OCI-LY3 (cell line): Measurements from ENCODE around the gene PACS2.

Source experiments
- H2AFZ ChIP-seq: fragments of 200-600, 300-600 bp; shearing (Covaris generic); 2 replicates; pipeline ENCODE4 v1.6.0; 2014; ENCODE audit warnings: antibody characterized with exemption, low read depth, low read length
- H3K27ac ChIP-seq: fragments of 200-600, 300-600 bp; sonication (generic); 2 replicates; pipeline ENCODE4 v1.5.1; 2014; ENCODE audit warnings: mild to moderate bottlenecking, low read length, moderate library complexity, mixed read lengths
- H3K27me3 ChIP-seq: fragments of 200-600, 300-600 bp; sonication (generic); 2 replicates; pipeline ENCODE4 v1.6.1; 2014; ENCODE audit warnings: low read depth, low read length, mixed read lengths
- H3K36me3 ChIP-seq: fragments of 200-600, 300-600 bp; sonication (generic); replicated peaks from 2 replicates; pipeline ENCODE3; 2014; ENCODE audit warnings: low read depth, low read length, mixed read lengths
- H3K4me1 ChIP-seq: fragments of 300-600, 200-600 bp; sonication (generic); 2 replicates; pipeline ENCODE4 v1.6.1; 2014; ENCODE audit warnings: low read length, mixed read lengths
- H3K4me2 ChIP-seq: fragments of 200-600, 300-600 bp; sonication (generic); 2 replicates; pipeline ENCODE4 v1.6.1; 2014; ENCODE audit warnings: low read length, mixed read lengths
- H3K4me3 ChIP-seq: fragments of 300-600, 200-600 bp; sonication (generic); 2 replicates; pipeline ENCODE4 v1.5.1; 2014; ENCODE audit warnings: antibody characterized with exemption, mild to moderate bottlenecking, low read length, moderate library complexity
- H3K79me2 ChIP-seq: fragments of 300-600, 200-600 bp; shearing (Covaris generic); 2 replicates; pipeline ENCODE4 v1.6.1; 2014; ENCODE audit warnings: mild to moderate bottlenecking, low read length, mixed read lengths
- H3K9ac ChIP-seq: fragments of 300-600, 200-600 bp; shearing (Covaris generic); 2 replicates; pipeline ENCODE4 v1.6.0; 2014; ENCODE audit warnings: mild to moderate bottlenecking, low read length, moderate library complexity
- H3K9me3 ChIP-seq: fragments of 200-600, 300-600 bp; shearing (Covaris generic); 2 replicates; pipeline ENCODE4 v1.6.1; 2014; ENCODE audit warnings: low read length, mixed read lengths; ENCODE audit not compliant: insufficient read depth
- H4K20me1 ChIP-seq: fragments of 200-600, 300-600 bp; sonication (generic); 2 replicates; pipeline ENCODE4 v1.6.1; 2016; ENCODE audit warnings: low read length, mixed read lengths; ENCODE audit not compliant: insufficient read depth
- CTCF ChIP-seq: fragments of 200-600, 300-600 bp; sonication (generic); IDR thresholded peaks from 2 replicates; pipeline ENCODE4 v1.5.1; 2014; ENCODE audit warnings: antibody characterized with exemption, low read length, low read depth
- EZH2phosphoT487 ChIP-seq: fragments of 200-600 bp; shearing (Covaris generic); IDR thresholded peaks from 2 replicates; pipeline ENCODE4 v1.6.1; 2018; ENCODE audit warnings: antibody characterized with exemption, mixed run types, low read depth

The PACS2 gene

GRCh38 chr14:105375635-105376057 is 61.1 kb downstream of the PACS2 start:
- Histone ChIP-seq H3K27me3 (no peaks in the 10 kb centered on the region), H3K79me2 (no peaks in the 10 kb centered on the region), H3K36me3 (no peaks in the 10 kb centered on the region), H3K4me1 (peaks cover 5% of the 10 kb centered on the region; the same call in 1 of the 2 replicates), H2AFZ (no peak overlapping the region), H3K9ac (no peak overlapping the region), H3K4me3 (no peak overlapping the region), H3K4me2 (no peak overlapping the region), H4K20me1 (no peaks in the 10 kb centered on the region), H3K9me3 (no peaks in the 10 kb centered on the region), H3K27ac (no peak overlapping the region)
- no peak for TF ChIP-seq EZH2phosphoT487
- no peak for TF ChIP-seq CTCF

GRCh38 chr14:105376521-105377440 is 62.2 kb downstream of the PACS2 start:
- no peaks in the 10 kb centered on the region for H3K27me3 ChIP-seq
- no peak overlapping the region for H3K27ac ChIP-seq
- H2AFZ ChIP-seq: no peak overlapping the region
- H4K20me1 ChIP-seq: no peaks in the 10 kb centered on the region
- H3K36me3 ChIP-seq: no peaks in the 10 kb centered on the region
- no peak overlapping the region for H3K4me3 ChIP-seq
- no peaks in the 10 kb centered on the region for H3K9me3 ChIP-seq
- peaks cover 5% of the 10 kb centered on the region; the same call in 1 of the 2 replicates for H3K4me1 ChIP-seq
- no peak for TF ChIP-seq CTCF
- TF ChIP-seq EZH2phosphoT487: no peak
- H3K4me2 ChIP-seq: no peak overlapping the region
- H3K9ac ChIP-seq: no peak overlapping the region
- H3K79me2 ChIP-seq: no peaks in the 10 kb centered on the region

GRCh38 chr14:105377555-105378182 is 63.1 kb downstream of the PACS2 start:
- Histone ChIP-seq H3K9ac (no peak overlapping the region), H3K4me1 (peaks cover 5% of the 10 kb centered on the region; the same call in 1 of the 2 replicates), H3K4me3 (no peak overlapping the region), H3K4me2 (no peak overlapping the region), H4K20me1 (no peaks in the 10 kb centered on the region), H3K79me2 (no peaks in the 10 kb centered on the region), H3K36me3 (no peaks in the 10 kb centered on the region), H3K9me3 (no peaks in the 10 kb centered on the region), H3K27me3 (no peaks in the 10 kb centered on the region), H3K27ac (no peak overlapping the region), H2AFZ (no peak overlapping the region)
- no peak for TF ChIP-seq CTCF
- TF ChIP-seq EZH2phosphoT487: no peak

GRCh38 chr14:105378199-105378598 is 63.7 kb downstream of the PACS2 start:
- Histone ChIP-seq H3K27me3 (no peaks in the 10 kb centered on the region), H3K27ac (no peak overlapping the region), H3K36me3 (no peaks in the 10 kb centered on the region), H3K9me3 (no peaks in the 10 kb centered on the region), H4K20me1 (no peaks in the 10 kb centered on the region), H3K4me1 (peaks cover 5% of the 10 kb centered on the region; the same call in 1 of the 2 replicates), H3K4me2 (no peak overlapping the region), H2AFZ (no peak overlapping the region), H3K9ac (no peak overlapping the region), H3K4me3 (no peak overlapping the region), H3K79me2 (no peaks in the 10 kb centered on the region)
- TF ChIP-seq CTCF (no peak), EZH2phosphoT487 (no peak)
